Measurements from ENCODE around the gene ZNF860.

ZNF860 gene

DNA sequence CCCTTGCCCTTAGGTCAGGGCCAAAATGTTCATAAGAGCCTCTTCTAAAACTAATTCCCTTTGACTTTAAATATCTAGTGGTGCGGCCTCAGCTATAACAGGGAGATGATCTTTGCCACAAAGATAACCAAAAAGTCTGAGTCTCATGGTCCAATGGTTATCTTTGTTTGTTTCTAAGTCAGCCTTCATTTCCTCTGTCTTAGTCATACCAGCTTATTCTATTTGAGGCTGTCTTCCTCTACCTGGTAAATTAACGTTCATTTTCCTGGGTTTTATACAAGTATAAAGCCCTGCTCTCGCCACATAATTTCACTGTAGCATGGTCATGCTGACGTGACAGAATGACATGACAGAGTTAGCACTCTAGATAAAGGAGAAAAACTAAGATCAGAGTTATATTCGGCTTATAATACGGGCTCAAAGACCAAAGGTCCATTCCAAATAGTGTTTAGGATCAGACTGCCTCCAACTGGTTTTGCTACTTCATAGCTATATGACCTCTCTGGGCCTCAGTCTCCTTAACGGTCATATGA, 18.4 kb downstream of the ZNF860 start:
- Histone ChIP-seq H2AFZ (ENCODE audit: low read depth, low read length) (no peak overlapping the region), H3K27me3 (ENCODE audit: low read depth, low read length) (no peaks in the 10 kb centered on the region), H3K36me3 (replicated peaks; ENCODE audit: low read depth, low read length) (no peaks in the 10 kb centered on the region), H3K9me3 (ENCODE audit: insufficient read depth, low read length) (no peaks in the 10 kb centered on the region; the same call in 1 of the 2 replicates), H3K4me1 (ENCODE audit: low read length) (peaks cover 25% of the 10 kb centered on the region), H3K27ac (ENCODE audit: low read length) (no peak overlapping the region), H3K4me2 (ENCODE audit: low read length) (no peak overlapping the region), H3K4me3 (ENCODE audit: low read length) (no peak overlapping the region), H3K79me2 (ENCODE audit: low read length) (no peaks in the 10 kb centered on the region), H4K20me1 (ENCODE audit: insufficient read depth, low read length) (no peaks in the 10 kb centered on the region), H3K9ac (ENCODE audit: low read length) (no peak overlapping the region)
- TF ChIP-seq EZH2phosphoT487 (IDR thresholded peaks at IDR 0.05; ENCODE audit: low read depth): no peak
- no peak for TF ChIP-seq CTCF (IDR thresholded peaks at IDR 0.05; ENCODE audit: low read depth, low read length)

- Histone ChIP-seq H3K4me1 (ENCODE audit: low read length) (peaks cover 23% of the 10 kb centered on the region), H4K20me1 (ENCODE audit: insufficient read depth, low read length) (no peaks in the 10 kb centered on the region), H3K27ac (ENCODE audit: low read length) (no peak overlapping the region), H3K4me3 (ENCODE audit: low read length) (no peak overlapping the region), H3K4me2 (ENCODE audit: low read length) (no peak overlapping the region), H2AFZ (ENCODE audit: low read depth, low read length) (no peak overlapping the region), H3K36me3 (replicated peaks; ENCODE audit: low read depth, low read length) (no peaks in the 10 kb centered on the region), H3K9me3 (ENCODE audit: insufficient read depth, low read length) (no peaks in the 10 kb centered on the region; the same call in 1 of the 2 replicates), H3K79me2 (ENCODE audit: low read length) (no peaks in the 10 kb centered on the region), H3K9ac (ENCODE audit: low read length) (no peak overlapping the region), H3K27me3 (ENCODE audit: low read depth, low read length) (no peaks in the 10 kb centered on the region)
- TF ChIP-seq EZH2phosphoT487 (IDR thresholded peaks at IDR 0.05; ENCODE audit: low read depth) (no peak), CTCF (IDR thresholded peaks at IDR 0.05; ENCODE audit: low read depth, low read length) (no peak)
Observed at GRCh38 chr3:32000877-32001276, 19.3 kb downstream of the ZNF860 start.

GRCh38 chr3:32002561-32003368, 21.2 kb downstream of the ZNF860 start:
- no peak for TF ChIP-seq EZH2phosphoT487 (IDR thresholded peaks at IDR 0.05; ENCODE audit: low read depth)
- no peak for TF ChIP-seq CTCF (IDR thresholded peaks at IDR 0.05; ENCODE audit: low read depth, low read length)
- no peak overlapping the region for H2AFZ ChIP-seq (ENCODE audit: low read depth, low read length)
- H3K4me2 ChIP-seq (ENCODE audit: low read length): peak overlapping the region; percentile 8; the same call in 1 of the 2 replicates

DNA sequence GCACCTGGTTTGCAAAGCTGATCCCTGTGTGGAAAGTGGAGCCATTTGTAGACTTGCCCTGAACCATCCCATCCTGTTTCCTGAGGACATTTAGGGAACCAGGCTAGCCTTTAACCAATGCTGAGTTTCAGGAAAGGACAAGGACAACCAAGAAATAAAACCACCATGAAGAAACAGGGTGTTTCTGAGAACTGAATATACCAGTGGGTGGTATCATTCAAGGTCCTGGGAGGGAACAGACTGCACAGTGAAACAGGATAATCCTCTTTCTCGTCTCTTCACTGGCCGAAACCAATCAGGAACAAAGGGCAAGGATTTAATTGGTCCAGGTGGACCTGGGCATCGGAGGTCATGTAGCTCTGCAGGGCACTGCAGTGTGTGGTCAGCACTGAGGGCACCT, 21.8 kb downstream of the ZNF860 start:
- no peak overlapping the region for H3K27ac ChIP-seq (ENCODE audit: low read length)
- TF ChIP-seq EZH2phosphoT487 (IDR thresholded peaks at IDR 0.05; ENCODE audit: low read depth): no peak
- TF ChIP-seq CTCF (IDR thresholded peaks at IDR 0.05; ENCODE audit: low read depth, low read length): no peak
- H3K4me3 ChIP-seq (ENCODE audit: low read length): no peak overlapping the region
- H3K4me2 ChIP-seq (ENCODE audit: low read length): no peak overlapping the region
- no peaks in the 10 kb centered on the region for H3K9me3 ChIP-seq (ENCODE audit: insufficient read depth, low read length)
- H3K79me2 ChIP-seq (ENCODE audit: low read length): no peaks in the 10 kb centered on the region
- H3K4me1 ChIP-seq (ENCODE audit: low read length): peaks cover 20% of the 10 kb centered on the region
- no peaks in the 10 kb centered on the region for H4K20me1 ChIP-seq (ENCODE audit: insufficient read depth, low read length)
- H3K27me3 ChIP-seq (ENCODE audit: low read depth, low read length): no peaks in the 10 kb centered on the region
- H3K9ac ChIP-seq (ENCODE audit: low read length): no peak overlapping the region
- no peaks in the 10 kb centered on the region for H3K36me3 ChIP-seq (replicated peaks; ENCODE audit: low read depth, low read length)
- H2AFZ ChIP-seq (ENCODE audit: low read depth, low read length): no peak overlapping the region

More at GRCh38 chr3:32002561-32003368, 21.2 kb downstream of the ZNF860 start:
- Histone ChIP-seq H4K20me1 (ENCODE audit: insufficient read depth, low read length) (no peaks in the 10 kb centered on the region), H3K79me2 (ENCODE audit: low read length) (no peaks in the 10 kb centered on the region), H3K9ac (ENCODE audit: low read length) (no peak overlapping the region), H3K27ac (ENCODE audit: low read length) (no peak overlapping the region), H3K36me3 (replicated peaks; ENCODE audit: low read depth, low read length) (no peaks in the 10 kb centered on the region), H3K4me1 (ENCODE audit: low read length) (peaks cover 20% of the 10 kb centered on the region), H3K9me3 (ENCODE audit: insufficient read depth, low read length) (no peaks in the 10 kb centered on the region), H3K4me3 (ENCODE audit: low read length) (no peak overlapping the region), H3K27me3 (ENCODE audit: low read depth, low read length) (no peaks in the 10 kb centered on the region)

All from OCI-LY3 (cell line).